HUDEP-2 (cell line): ENCODE measurements around the gene ADAMTS17.
"Not testable (repeated sequence)": the region's sequence is repeated elsewhere in the genome, so short reads cannot be mapped to it uniquely, and the experiment has no call there.

Experiments used
- DNase-seq, 76 experiments: peaks; one replicate each; lab custom pipeline; 2025; ENCODE audit not compliant: unreplicated experiment in 76 of 76; lab: John Stamatoyannopoulos, UW

The ADAMTS17 gene

DNA sequence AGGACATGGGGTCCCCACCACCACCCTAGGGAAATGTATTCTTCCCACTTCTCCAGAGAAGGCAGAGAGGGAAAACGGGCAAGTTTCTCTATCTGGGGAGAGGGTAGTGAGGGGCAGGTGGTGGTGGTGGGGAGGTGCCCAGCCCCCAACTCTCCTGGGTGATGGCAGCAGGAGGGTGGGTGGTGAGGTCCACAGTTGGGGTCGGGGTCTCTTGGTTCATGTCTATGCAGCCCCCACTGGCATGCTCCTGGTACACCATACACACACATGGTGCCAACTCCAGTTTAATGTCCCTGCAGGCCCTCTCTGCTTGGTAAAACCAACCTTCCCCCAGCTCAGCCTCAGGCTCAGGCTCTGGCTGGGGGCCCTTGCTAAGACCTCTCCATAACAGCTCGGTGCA lies 354.1 kb downstream of the ADAMTS17 start:
- DNase-seq, result no peak

DNA sequence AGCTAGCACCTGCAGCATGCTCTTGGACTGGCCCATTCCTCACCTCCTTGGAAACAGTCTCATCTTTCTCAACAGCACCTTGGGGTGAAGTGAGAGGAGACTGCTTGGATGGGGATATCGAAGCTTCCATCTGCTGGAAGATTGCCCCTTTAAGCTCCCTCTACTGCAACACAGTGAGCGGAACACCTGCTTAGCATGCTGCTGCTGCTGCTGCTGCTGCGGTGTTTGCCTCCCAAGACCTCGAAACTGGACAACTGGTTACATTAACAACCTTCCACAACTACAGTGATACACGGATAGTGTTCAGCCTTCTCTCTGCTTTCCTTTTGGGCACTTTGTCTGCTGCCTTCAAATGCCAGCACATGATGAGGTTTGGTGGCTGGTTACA lies 354.7 kb downstream of the ADAMTS17 start:
- DNase-seq, result no peak

DNA sequence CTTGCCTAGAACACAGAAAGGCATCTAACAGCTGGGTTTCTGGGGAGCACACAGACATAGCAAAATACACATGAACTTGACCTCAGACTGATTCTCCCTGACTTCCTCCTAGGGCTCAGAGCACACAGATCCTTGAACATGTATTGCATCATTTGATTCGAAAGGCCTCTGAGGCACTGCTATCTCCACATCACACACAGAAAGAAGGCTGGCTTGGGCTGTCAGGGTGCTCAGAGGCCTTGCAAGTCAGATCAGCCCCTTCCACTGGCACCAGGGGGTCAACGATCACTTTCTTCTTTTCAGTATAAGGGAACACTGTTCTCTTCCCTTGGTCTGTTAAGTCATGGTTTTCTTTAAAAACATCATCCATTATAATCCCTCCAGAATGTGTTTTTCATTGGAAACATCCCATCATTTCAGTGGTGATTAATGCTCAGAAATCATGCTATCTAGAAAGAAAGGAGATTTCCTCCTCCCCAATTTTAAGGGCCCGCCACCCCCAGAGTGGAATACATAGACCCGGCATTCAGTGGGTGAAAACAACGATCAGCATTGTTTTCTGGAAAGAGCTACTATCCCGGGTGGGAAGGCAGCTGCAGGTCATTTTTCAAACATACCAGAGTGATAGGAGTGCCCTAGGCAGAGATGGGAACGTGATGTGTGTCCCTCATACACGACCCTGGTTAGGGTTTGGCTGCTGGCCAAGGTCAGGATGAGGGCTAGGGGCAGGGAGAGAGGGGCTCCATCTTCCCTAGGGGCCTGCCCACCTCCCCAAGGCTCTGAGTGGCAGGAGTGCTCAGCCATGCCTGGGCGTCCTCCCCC lies 355.3 kb downstream of the ADAMTS17 start:
- no peak for DNase-seq

DNA sequence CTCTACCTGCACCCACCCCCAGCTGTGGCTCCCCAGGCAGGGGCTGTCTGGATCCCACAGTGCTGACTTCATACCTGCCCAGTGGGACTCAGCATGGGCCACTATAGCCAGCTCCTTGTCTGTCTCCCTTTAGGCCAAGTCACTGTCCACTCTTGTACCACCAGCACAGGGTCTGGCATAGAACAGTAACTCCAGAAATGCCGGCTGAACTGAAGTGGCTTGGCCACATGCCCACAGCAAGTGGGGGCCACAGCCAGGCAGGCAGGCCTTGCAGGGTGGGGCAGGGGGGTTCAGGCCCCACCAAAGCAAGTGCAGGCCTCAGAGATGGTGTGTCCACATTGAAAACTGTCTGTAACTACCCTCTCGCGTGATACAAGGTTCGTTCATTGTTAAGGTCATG lies 355.9 kb downstream of the ADAMTS17 start:
- no peak for DNase-seq

DNA sequence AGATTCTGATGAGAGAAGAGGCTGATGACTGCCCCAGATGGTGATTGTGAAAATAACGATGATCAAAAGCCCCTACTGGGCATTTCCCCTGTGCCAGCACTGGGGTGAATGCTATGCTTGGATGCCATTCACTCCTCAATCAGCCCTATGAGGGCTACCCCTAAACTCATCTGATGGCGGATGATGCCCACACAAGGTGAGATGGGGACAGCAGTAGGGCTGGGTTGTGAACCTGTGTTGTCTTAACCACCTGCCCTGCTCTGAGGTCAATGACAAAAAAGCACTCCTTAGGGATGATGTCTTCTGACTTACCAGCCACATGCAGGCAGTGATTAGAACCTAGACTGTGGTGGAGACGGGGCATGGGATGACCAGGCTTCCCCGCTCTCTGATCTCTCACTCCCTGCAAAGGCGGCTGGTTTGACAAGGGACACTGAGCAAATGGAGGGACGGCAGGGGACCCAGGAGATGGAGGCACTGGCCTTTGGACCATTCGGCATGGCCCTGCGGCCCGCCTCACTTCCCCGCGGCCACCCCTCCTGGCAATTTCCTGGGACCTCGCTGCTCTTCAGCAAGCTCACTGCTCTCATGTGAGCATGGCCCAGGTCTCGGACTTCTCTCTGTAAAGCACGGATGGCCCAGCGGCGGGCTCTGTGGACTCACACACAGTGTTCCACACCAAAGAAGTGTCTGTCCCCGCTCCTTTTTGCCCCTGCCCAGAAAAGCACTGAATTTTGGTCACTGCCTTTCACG lies 357.1 kb downstream of the ADAMTS17 start:
- DNase-seq, result no peak

DNA sequence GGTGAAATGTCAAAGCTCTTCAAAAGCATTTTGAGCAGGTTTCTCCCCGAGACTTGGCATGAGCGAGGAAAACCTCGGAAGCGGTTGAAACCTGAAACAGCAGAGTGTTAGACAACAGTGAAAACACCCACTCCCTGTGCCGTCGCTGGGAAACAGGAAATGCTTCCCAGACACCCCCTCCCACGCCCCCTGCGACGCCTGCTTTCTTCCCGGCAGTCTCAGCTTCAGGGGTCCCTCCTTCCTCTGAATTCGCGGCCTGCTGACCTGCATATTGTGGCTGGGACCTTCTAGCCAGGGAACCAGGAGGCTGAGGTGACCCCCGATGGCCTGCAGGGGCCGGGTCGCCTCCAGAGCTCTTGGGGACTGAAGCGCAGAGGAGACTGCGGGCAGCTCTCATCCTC lies 357.9 kb downstream of the ADAMTS17 start:
- DNase-seq, result no peak

DNA sequence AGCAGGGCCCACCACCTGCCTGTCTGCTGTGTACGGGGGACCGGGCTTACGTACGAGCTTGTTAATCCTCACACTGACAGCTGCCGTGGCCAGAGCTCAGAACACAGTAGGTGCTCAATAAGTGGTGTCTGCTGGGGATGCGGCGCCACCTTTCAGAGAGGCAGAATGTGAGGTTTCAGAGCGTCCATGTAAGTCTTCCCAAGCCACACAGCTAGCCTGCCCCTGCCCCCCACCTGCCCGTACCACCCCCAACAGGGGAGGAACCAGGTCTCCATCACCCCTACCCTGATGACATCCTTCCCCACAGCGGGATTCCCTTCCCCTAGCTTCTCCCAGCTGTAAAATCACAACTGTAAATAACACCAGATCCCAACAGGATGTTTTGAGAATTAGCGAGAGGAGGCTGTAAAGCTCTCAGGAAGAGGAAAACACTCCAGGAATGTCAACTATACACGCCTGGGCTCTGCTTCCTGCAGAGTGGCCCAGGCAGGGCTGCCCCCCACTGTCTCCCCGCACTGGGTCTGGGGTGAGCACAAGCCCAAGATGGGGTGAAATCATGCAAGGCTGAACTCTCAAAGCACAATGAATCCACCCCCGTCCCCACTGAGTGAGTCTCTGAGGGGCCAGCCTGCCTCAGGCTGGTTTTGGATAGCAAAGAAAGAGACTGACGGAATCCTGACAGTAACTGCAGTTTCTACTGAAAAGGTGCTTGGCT lies 358.4 kb downstream of the ADAMTS17 start:
- no peak for DNase-seq

DNA sequence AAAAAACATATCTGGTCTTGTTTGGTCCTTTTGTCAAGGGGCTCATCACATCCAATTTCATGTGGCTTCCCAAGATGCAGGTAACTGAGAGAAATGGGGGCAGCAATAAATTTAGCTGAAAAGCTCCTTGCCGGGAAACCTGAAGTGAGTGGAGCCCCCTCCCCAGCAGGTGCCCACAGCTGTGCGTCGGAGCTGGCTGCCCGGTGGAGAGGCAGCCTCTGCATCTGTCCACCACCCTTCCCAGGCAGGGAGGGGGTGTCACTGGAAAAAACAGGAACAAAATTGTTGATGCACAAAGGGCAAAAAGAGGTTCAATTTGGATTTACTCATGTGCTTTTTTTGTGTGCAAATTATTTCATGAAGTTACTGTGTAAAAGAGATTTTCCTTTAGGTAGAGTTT lies 359.1 kb downstream of the ADAMTS17 start:
- no peak for DNase-seq

DNA sequence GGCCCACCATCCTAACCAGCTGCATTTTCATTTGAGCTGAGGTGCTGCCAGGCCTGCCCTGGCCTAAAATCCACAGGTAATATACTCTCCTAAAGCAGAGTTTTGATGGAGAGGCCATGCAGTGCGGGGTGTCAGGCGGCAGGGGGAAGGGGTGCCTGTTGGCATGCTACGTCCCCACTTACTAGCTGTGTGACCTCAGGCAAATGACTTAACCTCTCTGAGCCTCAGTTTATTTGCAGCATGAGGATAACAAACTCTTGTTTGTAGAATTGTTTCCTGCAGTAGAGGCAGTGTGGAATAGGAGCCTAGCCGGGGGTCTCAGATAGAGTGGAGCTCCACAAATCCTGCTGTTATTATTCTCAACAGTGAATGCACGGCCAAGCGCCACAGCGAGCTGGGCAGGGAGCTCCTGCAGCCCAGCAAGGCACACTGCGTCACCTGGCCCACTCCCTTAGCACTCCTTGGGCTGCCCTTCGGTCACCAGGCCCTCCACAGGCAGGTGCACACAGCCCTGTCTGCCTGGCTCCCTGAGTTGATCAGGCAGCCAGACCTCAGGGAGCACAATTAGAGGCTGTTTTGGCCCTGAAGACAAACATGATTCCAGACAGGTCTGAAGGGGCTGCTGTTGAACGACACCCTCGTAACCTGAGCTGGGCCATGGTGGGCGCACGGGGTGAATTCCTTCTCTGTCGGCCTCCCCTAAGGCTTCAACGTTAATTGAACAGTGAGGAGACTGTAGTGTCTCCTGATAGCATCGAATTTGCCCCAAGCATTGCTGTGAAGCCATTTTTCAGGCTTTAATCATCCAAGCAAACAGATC lies 359.7 kb downstream of the ADAMTS17 start:
- no peak for DNase-seq

DNA sequence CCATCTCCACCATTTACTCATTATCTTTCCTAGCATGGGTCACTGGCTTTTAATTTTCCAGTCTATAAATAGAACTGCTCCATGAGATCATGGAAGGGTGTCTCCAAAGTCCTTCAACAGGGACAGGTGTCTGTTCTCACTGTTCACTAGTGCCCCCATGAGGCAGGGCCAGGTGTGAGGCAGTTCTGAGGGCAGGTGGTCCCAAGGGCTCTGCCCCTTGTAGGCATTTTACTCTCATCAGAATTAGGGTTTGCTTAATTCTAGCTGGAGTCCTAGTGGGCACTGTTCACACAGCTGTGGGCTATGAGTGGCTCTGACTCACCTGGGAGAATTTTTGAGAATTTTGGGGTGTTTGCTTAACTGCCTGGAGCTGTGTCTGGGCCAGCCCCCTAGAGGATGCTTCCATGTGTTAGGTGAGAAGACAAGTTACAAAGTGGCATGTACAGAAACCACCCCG lies 360.6 kb downstream of the ADAMTS17 start:
- no peak for DNase-seq

DNA sequence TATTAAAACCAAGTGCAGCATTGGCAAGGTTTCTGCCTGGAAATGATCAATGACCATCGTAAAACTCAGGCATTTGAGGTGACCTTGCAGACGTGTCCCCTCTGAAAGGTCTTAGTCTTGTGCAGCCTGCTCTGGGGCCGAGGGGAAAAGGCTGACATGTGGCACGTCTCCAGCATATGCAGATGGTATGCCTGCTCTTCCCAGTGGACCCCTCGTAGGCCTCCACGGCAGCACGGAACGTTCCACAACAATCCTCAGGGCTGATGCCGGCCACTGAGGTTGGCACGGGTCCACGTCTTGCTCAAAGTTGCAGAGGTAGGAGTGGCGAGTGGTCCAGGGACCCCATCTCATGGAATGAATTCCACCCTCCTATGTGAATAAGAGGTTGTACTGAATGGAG lies 361.0 kb downstream of the ADAMTS17 start:
- no peak for DNase-seq

DNA sequence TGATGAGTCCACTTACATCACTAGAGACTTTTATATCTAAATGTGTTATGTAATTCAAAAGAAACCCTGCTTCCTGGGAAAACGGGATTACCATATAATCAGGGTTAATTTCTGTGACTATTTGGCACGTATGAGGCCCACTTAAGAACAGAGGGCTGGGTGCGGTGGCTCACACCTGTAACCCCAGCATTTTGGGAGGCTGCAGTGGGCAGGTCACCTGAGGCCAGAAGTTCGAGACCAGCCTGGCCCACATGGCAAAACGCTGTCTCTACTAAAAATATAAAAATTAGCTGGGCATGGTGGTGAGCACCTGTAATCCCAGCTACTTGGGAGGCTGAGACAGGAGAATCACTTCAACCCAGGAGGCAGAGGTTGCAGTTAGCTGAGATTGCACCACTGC lies 361.9 kb downstream of the ADAMTS17 start:
- not testable (repeated sequence) for DNase-seq

DNA sequence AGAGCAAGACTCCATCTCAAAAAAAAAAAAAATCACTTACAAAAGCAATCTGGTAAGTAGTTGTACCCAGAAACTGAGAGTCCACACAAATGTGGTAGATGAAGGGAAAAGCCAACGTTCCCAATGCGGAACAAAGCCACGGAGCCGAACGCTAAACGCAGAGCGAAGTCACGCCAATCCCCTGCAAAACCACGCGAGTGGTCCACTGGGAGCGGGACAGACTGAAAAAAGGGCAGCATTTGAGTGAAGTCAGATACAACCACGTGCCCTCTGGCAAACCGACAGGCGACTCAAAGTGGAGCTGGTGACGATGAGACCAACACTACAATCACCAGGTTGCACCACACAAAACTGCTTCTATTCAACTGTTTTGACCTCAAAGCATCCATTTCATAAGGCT lies 362.4 kb downstream of the ADAMTS17 start:
- no peak for DNase-seq

DNA sequence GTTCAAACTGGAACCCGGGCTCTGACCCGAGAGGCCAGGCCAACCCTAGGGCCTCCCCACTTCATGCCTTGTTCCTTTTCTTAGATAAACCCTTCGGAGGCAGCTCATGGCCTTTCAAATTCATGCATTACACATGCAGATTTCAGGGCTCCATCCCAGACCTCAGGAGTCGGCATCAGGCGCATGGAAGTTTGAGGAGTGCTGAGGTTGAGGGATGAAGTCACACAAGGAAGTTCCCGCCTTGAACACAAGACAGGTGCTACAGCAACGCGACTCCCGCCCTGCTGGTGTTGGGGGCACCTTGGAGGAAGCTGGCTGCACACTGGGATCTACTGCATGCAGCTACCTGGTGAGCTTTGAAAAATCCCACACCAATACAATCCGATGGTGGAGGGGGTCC lies 363.3 kb downstream of the ADAMTS17 start:
- DNase-seq, result no peak

DNA sequence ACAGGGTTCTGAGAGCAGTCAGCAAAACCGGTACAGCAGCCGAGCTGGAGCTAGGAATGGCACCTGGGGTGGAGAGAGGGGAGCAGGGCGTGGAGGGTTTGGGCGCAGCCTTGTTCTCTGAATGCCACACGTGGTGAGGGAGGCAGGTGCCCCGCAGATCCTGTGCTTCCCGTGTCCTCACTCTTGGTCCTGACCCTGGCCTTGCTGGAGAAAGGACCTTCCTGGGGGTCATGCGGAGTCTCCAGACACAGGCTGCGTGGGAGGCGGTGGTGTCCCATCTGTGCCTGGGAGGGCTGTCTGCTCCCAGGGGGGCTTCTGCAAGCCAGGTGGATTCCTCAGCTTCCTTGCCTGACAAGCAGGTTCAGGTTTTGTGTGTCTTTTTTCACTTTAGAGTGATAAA lies 363.8 kb downstream of the ADAMTS17 start:
- no peak for DNase-seq

DNA sequence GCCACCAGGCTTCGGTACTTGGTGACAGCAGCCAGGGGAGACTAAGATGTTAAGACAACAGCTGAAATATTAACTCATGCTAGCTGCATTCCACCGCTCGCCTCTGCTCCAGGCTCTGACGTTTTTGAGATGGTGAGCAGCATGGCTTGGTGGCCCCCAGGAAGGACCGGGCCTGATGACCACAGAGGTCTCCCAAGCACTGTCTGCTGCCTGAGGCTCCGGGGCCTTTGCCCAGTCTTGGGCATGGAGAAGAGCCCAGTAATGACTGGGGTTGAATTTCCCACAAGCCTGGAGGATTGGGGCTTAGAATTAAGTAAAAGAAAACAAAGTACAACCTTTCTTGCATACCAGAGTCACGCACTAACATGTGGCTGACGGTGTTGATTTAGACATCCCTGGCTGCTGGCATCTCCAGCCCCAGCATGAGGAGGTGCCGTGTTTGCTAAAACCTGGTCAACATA lies 364.9 kb downstream of the ADAMTS17 start:
- DNase-seq, result no peak

DNA sequence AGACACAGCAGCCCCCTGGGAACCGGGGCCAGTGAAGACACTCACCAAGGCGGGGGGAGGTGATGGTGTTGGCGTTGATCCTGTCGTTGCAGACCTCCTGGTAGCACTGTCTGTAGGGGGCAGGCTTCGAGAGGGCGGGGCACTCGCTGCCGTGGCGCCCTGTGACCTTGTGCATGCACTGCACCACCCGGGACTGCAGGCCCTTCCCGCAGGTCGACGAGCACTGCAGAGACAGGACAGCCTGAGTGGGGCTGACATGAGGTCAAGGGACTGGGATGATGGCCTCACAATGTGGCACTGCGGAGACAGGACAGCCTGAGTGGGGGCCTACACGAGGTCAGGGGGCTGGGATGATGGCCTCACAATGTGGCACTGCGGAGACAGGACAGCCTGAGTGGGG lies 365.8 kb downstream of the ADAMTS17 start:
- DNase-seq, result no peak

DNA sequence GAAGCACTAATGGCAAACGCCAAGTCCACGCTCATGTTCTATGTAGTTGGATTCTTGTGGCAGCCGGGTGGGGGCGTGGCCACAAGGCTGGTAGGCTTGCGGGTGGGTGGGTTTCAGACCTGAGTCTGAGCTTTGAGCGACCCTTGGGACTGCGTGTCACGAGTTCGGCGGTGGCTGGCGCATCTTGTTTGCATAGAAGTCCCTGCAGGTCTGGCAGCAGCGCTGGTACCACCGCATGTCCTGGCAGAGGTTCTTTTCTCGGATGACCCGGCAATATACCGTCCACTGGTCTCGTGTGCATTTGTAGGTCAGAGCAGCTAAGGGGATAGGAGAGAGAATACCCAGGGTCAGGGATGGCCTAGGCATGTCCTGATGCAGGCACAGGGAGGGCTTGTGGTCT lies 367.5 kb downstream of the ADAMTS17 start:
- DNase-seq, result no peak

DNA sequence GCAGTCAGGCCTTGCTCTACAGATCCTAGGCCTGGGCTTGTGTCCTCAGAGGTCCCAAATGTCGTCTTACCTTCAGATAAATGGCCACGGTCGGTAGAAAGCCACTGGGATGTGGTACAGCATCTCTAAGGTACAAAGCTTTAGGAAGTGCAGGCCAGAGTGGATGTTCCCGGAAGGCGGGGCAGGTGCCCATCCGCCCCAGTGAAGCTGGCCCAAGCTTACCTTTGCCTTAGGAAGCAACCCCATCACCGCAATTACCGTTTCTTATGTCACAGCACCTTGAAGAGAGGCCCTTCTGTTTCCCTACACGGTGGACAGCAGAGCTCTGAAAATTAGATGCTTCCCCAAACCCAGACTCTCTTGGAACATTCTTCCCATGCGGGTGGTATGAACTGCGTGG lies 368.4 kb downstream of the ADAMTS17 start:
- no peak for DNase-seq

DNA sequence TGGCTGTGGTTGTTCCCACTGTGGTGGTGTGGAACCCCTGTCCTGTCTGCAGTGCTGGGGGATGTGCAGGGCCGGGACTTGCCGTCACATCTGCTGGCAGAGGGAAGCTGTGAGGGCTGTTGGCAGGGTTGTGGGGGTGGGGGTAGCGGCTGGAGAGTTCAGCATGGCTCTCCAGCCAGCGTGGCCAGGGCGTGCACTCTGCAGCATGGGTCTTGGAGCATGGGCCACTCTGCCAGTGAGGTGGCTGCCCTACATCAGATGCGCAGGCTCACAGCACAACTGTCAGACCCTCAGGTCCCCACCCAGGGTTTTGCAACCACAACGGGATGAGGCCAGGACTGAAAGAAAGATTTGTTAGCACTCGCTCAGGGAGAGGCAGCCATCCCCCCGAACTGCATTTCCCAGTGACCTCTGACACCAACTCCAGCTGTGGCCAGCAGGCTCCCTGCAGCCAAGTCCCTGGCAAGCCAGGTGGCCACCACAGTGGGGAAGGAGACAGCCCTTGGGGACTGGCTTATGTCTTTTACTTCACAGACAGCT lies 370.8 kb downstream of the ADAMTS17 start:
- no peak for DNase-seq
